Mesangial cell (primary cell): ENCODE results near the gene NPY5R. TPM values are rescaled to one million over a fixed set of nuclear protein-coding genes. Genes with fewer than 3 reads are reported as not detected.

Experiments used
- total RNA-seq: library from RNA; depleted of rRNA; stranded (reverse); fragments of >200 nt; gene quantifications from 2 replicates; pipeline ENCODE4 v1.2.3, GENCODE V29; 2015

The NPY5R gene
- total RNA-seq: 1.1 and 2.7 TPM in 2 replicates

DNA sequence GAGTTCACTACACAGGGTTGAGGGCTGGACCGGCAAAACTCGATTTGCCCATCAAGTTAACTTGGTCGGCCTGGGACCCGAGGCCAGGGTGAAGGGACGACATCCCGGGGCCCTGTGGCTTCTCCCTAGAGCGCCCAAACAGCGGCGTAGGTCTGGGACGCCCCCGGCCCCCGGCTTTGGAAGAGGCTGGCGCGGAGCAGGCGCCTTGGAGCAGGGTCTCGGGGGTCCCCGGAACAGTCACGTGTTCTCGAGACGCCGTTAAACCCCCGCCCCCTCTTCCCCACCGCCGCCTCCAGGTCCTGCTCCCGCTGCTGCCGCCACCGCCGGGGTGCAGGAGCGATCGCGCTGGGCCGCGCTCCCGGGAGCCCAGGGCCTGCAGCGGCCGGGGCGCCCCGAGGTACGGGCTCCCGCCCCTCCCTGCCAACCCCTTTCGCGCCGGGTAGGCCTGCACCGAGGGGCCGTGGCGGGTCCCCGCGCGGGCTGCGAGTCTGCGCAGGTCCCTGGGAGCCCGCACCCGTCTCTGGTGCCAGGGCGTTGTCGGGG lies at the start of gene NPY5R:
NPY5R (plus strand) TSS at position 289 of the 543 bp plus-strand sequence. CDS start 6,382 bp downstream, outside the sequence.

DNA sequence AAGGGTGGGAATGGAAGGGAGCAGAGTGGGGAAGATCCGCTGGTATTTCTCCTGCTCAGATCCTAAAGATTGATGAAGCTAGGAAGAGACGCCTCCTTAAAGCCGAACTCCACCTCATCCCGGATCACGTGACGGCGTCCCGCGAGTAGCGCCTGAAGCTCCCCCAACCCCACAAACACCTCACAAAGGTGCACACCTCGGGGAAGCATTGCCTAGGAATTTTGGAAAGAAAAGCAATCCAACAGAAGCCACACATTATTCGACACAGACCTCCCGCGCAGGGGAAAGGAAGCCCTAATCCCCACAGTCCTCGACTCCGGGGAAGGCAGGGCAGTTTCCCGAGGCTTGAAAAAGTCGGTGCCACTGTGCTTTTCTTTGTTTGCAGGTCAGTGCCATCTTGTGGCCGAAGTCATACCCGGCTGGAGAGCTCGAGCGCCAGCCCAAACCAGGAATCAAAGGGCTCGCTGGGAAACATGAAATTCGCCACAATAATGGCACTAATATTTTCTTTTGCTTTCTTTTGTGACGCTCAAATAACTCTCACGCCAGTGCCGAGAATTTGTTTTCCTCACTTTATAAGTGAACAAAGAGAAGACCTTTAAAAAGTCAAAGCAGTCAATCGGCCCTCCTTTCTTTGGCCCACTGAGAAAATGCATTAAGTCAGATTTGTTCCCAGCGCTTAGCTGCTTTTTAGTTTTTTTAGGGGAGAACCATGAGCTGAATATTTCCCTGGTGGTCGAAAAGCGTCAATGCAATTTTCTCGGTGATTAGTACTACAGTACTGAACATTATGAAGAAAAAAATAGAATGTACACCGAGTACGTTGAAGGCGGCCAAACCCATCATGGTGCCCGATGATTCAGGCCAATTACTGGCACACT lies 10.9 kb upstream of the NPY5R start, which contains the start of gene NPY1R:
NPY1R (minus strand) TSS at position 71 of the 881 bp plus-strand sequence. CDS start 6,042 bp downstream, outside the sequence.

Other genes starting within 250 kb of the NPY5R start
- gene NAF1, start 177.0 kb upstream of the NPY5R start, total RNA-seq: 16.0 and 17.2 TPM in 2 replicates
- 2.8 and 38.8 TPM in 2 replicates for gene NPY1R, start 11.3 kb upstream of the NPY5R start, total RNA-seq
- gene TKTL2, start 129.9 kb downstream of the NPY5R start, total RNA-seq: not detected in 2 replicates
- 9.5 and 25.7 TPM in 2 replicates for gene TMA16, start 150.8 kb downstream of the NPY5R start, total RNA-seq